ENCODE measurements around the gene MAG. TPM values are rescaled to one million over a fixed set of nuclear protein-coding genes. Genes with fewer than 3 reads are reported as not detected.

MAG gene
- total and polyA plus RNA-seq, 9 of the 15 experiments (the other 6 are each of a cell fraction or from before 2014, with no cell fraction given): 0.11 to 10.0 (median 1.6) TPM

- ChIA-PET POLR2A (interaction anchor here (0.6 to 0.7 kb wide), 3 partner anchors 32 to 225 kb away, joined by 3 read pairs; no protein-coding TSS in a partner anchor), CTCF (ENCODE audit: low intra/inter-chr PET ratio) (no interaction called here)
- 41% methylated on average over 4 of the region's 4 CpGs for WGBS (ENCODE audit: insufficient coverage, low coverage, missing lambda C conversion rate)
- DNase-seq (ENCODE audit: extremely low read depth in 1 of 4, low spot score in 3 of 4): no peak
- no peaks in the 10 kb centered on the region for H3K79me2 ChIP-seq (ENCODE audit: control insufficient read depth, insufficient read depth, low read length)
- no peak overlapping the region for H2AFZ ChIP-seq (ENCODE audit: low read depth, low read length)
- H3K4me2 ChIP-seq (ENCODE audit: insufficient read depth, low read length): no peak overlapping the region
- TF ChIP-seq TAF15 (IDR thresholded peaks at IDR 0.05; ENCODE audit: low read depth, low read length): no peak
- no peak for TF ChIP-seq IRF9 (tag; IDR thresholded peaks at IDR 0.05)
- no peak for TF ChIP-seq PRMT5 (CRISPR knock-in tag; IDR thresholded peaks at IDR 0.05)
- TF ChIP-seq SAFB (IDR thresholded peaks at IDR 0.05; ENCODE audit: borderline replicate concordance, low read depth, low read length): no peak
- TF ChIP-seq CXXC5 (CRISPR knock-in tag; IDR thresholded peaks at IDR 0.05): no peak
- no peak for TF ChIP-seq HDAC1 (IDR thresholded peaks at IDR 0.05)
- no peak for TF ChIP-seq ZNF79 (CRISPR knock-in tag; IDR thresholded peaks at IDR 0.05; ENCODE audit: low read depth)
- TF ChIP-seq CHD4 (IDR thresholded peaks at IDR 0.05; ENCODE audit: insufficient read depth, insufficient replicate concordance, low read depth, low read length, poor library complexity, severe bottlenecking): no peak
- no peak for TF ChIP-seq TCF3 (CRISPR knock-in tag; IDR thresholded peaks at IDR 0.05)
- TF ChIP-seq TARDBP (IDR thresholded peaks at IDR 0.05): no peak
- TF ChIP-seq ZNF696 (CRISPR knock-in tag; conservative IDR thresholded peaks at IDR 0.05): no peak
- no peak for TF ChIP-seq ZBTB7A (IDR thresholded peaks at IDR 0.05; ENCODE audit: borderline replicate concordance, control insufficient read depth, low read depth, low read length)
- TF ChIP-seq PML (IDR thresholded peaks at IDR 0.05; ENCODE audit: low read length): no peak
- no peak for TF ChIP-seq ERF (CRISPR knock-in tag; IDR thresholded peaks at IDR 0.05)
- TF ChIP-seq CHAMP1 (IDR thresholded peaks at IDR 0.05): no peak
- TF ChIP-seq FOXA3 (CRISPR knock-in tag; conservative IDR thresholded peaks at IDR 0.05 in 1 of 2, IDR thresholded peaks at IDR 0.05 in 1 of 2): no peak
- TF ChIP-seq MBD2 (IDR thresholded peaks at IDR 0.05; ENCODE audit: borderline replicate concordance, low read depth): no peak
- TF ChIP-seq EGR1 (conservative IDR thresholded peaks at IDR 0.05): no peak
- no TSS peak for BruUV-seq (replicated peaks)
- H3K4me3 ChIP-seq: no peak overlapping the region
- peaks cover 2 to 12% of the 10 kb centered on the region in 2 experiments; a peak in 4 of 5 replicates for H3K4me1 ChIP-seq (replicated peaks in 1 of 2; ENCODE audit: control insufficient read depth in 2 of 2, insufficient read depth in 2 of 2, low read length in 2 of 2)
- H3K9ac ChIP-seq (ENCODE audit: insufficient read depth in 1 of 2, low read depth in 2 of 2, low read length in 2 of 2): no peak overlapping the region
- H3K27ac ChIP-seq (ENCODE audit: extremely low read depth, low read depth, low read length): no peak overlapping the region
- H3K9me1 ChIP-seq (ENCODE audit: control insufficient read depth, insufficient read depth, low read length): no peaks in the 10 kb centered on the region
- H3K27me3 ChIP-seq (ENCODE audit: control insufficient read depth in 2 of 2, insufficient read depth in 2 of 2, low read length in 2 of 2): no peaks in the 10 kb centered on the region
- intact Hi-C loops (cut with micrococcal nuclease): no loop called here
- no peak for FAIRE-seq
- H4K20me1 ChIP-seq (replicated peaks; ENCODE audit: control insufficient read depth, insufficient read depth, low read length): no peaks in the 10 kb centered on the region
- H3K36me3 ChIP-seq (ENCODE audit: control insufficient read depth, insufficient read depth, low read length): no peaks in the 10 kb centered on the region
- H3K9me3 ChIP-seq (replicated peaks; ENCODE audit: control insufficient read depth, insufficient read depth, low read depth, low read length): no peaks in the 10 kb centered on the region
- no peak for ATAC-seq
- in situ Hi-C loops (cut with MboI): no loop called here
Measured at GRCh38 chr19:35329323-35329722, 37.4 kb downstream of the MAG start.

Data from K562 (cell line).